Bronchial epithelial cell (primary cell): ENCODE measurements around the gene TMEM168. TPM values are rescaled to one million over a fixed set of nuclear protein-coding genes. Genes with fewer than 3 reads are reported as not detected.

Source experiments
- DNase-seq: peaks from one replicate; pipeline ENCODE4 v3.0.0-alpha.2; 2010; ENCODE audit warnings: low read depth
- FAIRE-seq: peaks from 2 replicates; lab custom pipeline; 2011; peaks lifted over from hg19 to GRCh38; lab: Jason Lieb, UNC
- H3K27me3 ChIP-seq: 2 replicates; pipeline ENCODE4 v1.5.1; 2011; ENCODE audit warnings: low read length; ENCODE audit not compliant: control insufficient read depth, insufficient read depth
- H3K36me3 ChIP-seq: 2 replicates; pipeline ENCODE4 v1.5.1; 2011; ENCODE audit warnings: low read length; ENCODE audit not compliant: control insufficient read depth, insufficient read depth
- H3K4me3 ChIP-seq: 2 replicates; pipeline ENCODE4 v1.5.1; 2011; ENCODE audit warnings: mild to moderate bottlenecking, low read depth, low read length, control low read depth
- CTCF ChIP-seq: IDR thresholded peaks from 2 replicates; pipeline ENCODE4 v1.5.1; 2011; ENCODE audit warnings: mild to moderate bottlenecking, moderate library complexity, low read length, control low read depth, inconsistent platforms; ENCODE audit not compliant: insufficient read depth, severe bottlenecking
- total RNA-seq: library from RNA; depleted of rRNA; stranded (reverse); fragments of >200 nt; gene quantifications from 2 replicates; pipeline ENCODE4 v1.2.1, GENCODE V29; 2014

The TMEM168 gene
- total RNA-seq, 1 donor from 2014 or later: 40.3 TPM

GRCh38 chr7:112788778-112789343 is 1.3 kb downstream of the TMEM168 start:
- H3K4me3 ChIP-seq: peak overlapping the region; percentile 50

GRCh38 chr7:112784603-112785002 is 5.6 kb downstream of the TMEM168 start:
- no peaks in the 10 kb centered on the region for H3K27me3 ChIP-seq
- FAIRE-seq (no peak), DNase-seq (no peak)
- no peak for TF ChIP-seq CTCF
- H3K36me3 ChIP-seq: no peaks in the 10 kb centered on the region
- H3K4me3 ChIP-seq: no peak overlapping the region

More at GRCh38 chr7:112788778-112789343, 1.3 kb downstream of the TMEM168 start:
- FAIRE-seq (no peak), DNase-seq (no peak)
- TF ChIP-seq CTCF: no peak
- H3K36me3 ChIP-seq: no peaks in the 10 kb centered on the region
- no peaks in the 10 kb centered on the region for H3K27me3 ChIP-seq

- FAIRE-seq (peak; percentile 97), DNase-seq (peak; percentile 83)
- Histone ChIP-seq H3K36me3 (peaks cover 1% of the 10 kb centered on the region), H3K27me3 (no peaks in the 10 kb centered on the region), H3K4me3 (no peak overlapping the region)
- TF ChIP-seq CTCF: no peak
Observed at GRCh38 chr7:112782498-112782897, 7.7 kb downstream of the TMEM168 start.

GRCh38 chr7:112781558-112781957 is 8.6 kb downstream of the TMEM168 start:
- no peak overlapping the region for H3K4me3 ChIP-seq
- FAIRE-seq: no peak
- no peak for TF ChIP-seq CTCF
- peaks cover 1% of the 10 kb centered on the region for H3K36me3 ChIP-seq
- H3K27me3 ChIP-seq: no peaks in the 10 kb centered on the region
- DNase-seq: no peak

- TF ChIP-seq CTCF: no peak
- Histone ChIP-seq H3K36me3 (peaks cover 1% of the 10 kb centered on the region), H3K4me3 (no peak overlapping the region), H3K27me3 (no peaks in the 10 kb centered on the region)
- DNase-seq: no peak
- no peak for FAIRE-seq
Observed at GRCh38 chr7:112781110-112781509, 9.1 kb downstream of the TMEM168 start.

GRCh38 chr7:112779667-112780066 is 10.5 kb downstream of the TMEM168 start:
- TF ChIP-seq CTCF: no peak
- FAIRE-seq (no peak), DNase-seq (no peak)
- Histone ChIP-seq H3K4me3 (no peak overlapping the region), H3K36me3 (peaks cover 1% of the 10 kb centered on the region), H3K27me3 (no peaks in the 10 kb centered on the region)
